Panc1 (cell line): ENCODE results near the gene SLC38A1.

Experiments
- SIN3A ChIP-seq: IDR thresholded peaks from 2 replicates; pipeline ENCODE4 v1.6.1; 2012; ENCODE audit warnings: low read depth, mild to moderate bottlenecking, low read length, moderate library complexity, borderline replicate concordance; ENCODE audit not compliant: insufficient read depth
- TF ChIP-seq, protein P1 (sequence below): fragments of 450-650 bp; IDR thresholded peaks from 2 replicates; pipeline ENCODE4 v1.5.1; 2017; ENCODE audit warnings: mild to moderate bottlenecking

DNA sequence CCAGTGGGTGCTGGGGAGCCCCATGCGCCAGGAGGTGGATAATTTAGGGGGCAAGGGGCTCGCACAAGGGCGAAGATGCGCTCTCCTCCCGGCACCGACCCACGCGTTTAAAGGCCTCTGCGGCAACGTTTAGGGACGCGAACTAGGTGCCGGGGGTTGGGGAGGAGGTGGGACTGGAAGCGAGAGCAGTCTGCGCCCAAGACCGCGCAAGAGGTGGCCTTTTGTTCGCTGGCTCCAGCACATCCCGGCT is 1.3 kb downstream of the SLC38A1 start:
- TF ChIP-seq, protein P1, sequence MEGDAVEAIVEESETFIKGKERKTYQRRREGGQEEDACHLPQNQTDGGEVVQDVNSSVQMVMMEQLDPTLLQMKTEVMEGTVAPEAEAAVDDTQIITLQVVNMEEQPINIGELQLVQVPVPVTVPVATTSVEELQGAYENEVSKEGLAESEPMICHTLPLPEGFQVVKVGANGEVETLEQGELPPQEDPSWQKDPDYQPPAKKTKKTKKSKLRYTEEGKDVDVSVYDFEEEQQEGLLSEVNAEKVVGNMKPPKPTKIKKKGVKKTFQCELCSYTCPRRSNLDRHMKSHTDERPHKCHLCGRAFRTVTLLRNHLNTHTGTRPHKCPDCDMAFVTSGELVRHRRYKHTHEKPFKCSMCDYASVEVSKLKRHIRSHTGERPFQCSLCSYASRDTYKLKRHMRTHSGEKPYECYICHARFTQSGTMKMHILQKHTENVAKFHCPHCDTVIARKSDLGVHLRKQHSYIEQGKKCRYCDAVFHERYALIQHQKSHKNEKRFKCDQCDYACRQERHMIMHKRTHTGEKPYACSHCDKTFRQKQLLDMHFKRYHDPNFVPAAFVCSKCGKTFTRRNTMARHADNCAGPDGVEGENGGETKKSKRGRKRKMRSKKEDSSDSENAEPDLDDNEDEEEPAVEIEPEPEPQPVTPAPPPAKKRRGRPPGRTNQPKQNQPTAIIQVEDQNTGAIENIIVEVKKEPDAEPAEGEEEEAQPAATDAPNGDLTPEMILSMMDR = no peak
- TF ChIP-seq SIN3A = no peak
